ENCODE measurements around the gene ATP8B3. TPM values are rescaled to one million over a fixed set of nuclear protein-coding genes. Genes with fewer than 3 reads are reported as not detected.

Gene ATP8B3
- total and polyA plus RNA-seq, 9 of the 15 experiments (the other 6 are each of a cell fraction or from before 2014, with no cell fraction given), result 1.2 to 12.3 (median 3.8) TPM

DNA sequence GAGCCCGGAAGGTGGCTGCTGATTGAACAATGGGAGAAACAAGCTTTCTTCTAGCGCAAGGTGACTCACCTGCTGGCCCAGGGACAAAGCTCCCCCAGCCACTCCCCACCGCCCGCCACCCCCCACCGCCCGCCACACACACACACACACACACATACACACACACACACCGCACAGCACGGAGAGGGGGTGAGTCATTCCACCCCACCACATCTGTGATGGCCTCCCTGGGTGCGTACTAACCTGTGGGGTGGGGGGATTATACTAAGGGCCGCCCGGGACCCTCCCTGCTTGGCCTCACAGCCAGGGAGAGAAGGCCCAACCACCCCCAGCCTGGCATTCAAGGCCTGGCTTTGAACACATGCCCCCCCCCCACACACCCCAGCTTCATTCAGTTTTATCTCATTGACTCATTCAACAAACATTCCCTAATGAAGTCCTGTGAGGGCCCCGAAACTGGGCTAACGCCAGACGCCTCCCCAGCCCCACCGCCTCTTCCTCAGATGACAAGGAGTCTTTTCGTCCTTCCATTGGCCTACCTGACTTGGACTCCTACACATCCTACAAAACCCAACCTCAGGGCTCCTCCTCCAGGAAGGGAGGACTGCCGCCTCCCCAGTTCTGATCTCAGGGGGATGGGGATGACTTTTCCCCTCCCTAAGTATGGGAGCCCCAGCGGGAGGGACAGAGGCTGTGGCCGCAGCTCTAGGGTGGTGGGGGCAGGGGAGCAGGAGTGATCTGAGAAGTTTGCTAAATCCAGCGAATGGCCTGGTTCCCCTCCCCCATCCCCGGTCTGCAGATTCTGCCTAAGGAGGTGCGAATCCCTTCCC, 64.6 kb downstream of the ATP8B3 start (continued):
- TF ChIP-seq, protein P1, sequence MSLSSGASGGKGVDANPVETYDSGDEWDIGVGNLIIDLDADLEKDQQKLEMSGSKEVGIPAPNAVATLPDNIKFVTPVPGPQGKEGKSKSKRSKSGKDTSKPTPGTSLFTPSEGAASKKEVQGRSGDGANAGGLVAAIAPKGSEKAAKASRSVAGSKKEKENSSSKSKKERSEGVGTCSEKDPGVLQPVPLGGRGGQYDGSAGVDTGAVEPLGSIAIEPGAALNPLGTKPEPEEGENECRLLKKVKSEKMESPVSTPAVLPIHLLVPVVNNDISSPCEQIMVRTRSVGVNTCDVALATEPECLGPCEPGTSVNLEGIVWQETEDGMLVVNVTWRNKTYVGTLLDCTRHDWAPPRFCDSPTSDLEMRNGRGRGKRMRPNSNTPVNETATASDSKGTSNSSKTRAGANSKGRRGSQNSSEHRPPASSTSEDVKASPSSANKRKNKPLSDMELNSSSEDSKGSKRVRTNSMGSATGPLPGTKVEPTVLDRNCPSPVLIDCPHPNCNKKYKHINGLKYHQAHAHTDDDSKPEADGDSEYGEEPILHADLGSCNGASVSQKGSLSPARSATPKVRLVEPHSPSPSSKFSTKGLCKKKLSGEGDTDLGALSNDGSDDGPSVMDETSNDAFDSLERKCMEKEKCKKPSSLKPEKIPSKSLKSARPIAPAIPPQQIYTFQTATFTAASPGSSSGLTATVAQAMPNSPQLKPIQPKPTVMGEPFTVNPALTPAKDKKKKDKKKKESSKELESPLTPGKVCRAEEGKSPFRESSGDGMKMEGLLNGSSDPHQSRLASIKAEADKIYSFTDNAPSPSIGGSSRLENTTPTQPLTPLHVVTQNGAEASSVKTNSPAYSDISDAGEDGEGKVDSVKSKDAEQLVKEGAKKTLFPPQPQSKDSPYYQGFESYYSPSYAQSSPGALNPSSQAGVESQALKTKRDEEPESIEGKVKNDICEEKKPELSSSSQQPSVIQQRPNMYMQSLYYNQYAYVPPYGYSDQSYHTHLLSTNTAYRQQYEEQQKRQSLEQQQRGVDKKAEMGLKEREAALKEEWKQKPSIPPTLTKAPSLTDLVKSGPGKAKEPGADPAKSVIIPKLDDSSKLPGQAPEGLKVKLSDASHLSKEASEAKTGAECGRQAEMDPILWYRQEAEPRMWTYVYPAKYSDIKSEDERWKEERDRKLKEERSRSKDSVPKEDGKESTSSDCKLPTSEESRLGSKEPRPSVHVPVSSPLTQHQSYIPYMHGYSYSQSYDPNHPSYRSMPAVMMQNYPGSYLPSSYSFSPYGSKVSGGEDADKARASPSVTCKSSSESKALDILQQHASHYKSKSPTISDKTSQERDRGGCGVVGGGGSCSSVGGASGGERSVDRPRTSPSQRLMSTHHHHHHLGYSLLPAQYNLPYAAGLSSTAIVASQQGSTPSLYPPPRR (CRISPR knock-in tag; IDR thresholded peaks at IDR 0.05; ENCODE audit: borderline replicate concordance), result 0 out of 2 replicates have a peak, but pooled peaks have one; percentile 52
- TF ChIP-seq CC2D1A (IDR thresholded peaks at IDR 0.05) (peak; percentile 80; the same call in 1 of the 2 replicates), SIX5 (IDR thresholded peaks at IDR 0.05; ENCODE audit: borderline replicate concordance in 1 of 2, insufficient read depth in 1 of 2, low read depth in 1 of 2, low read length in 2 of 2) (no peak), CAMTA2 (CRISPR knock-in tag; conservative IDR thresholded peaks at IDR 0.05) (no peak), MBD2 (IDR thresholded peaks at IDR 0.05; ENCODE audit: borderline replicate concordance, low read depth) (no peak), MAFF (IDR thresholded peaks at IDR 0.05; ENCODE audit: low read length) (no peak), MAFK (IDR thresholded peaks at IDR 0.05; ENCODE audit: low read length) (no peak), SMARCA5 (IDR thresholded peaks at IDR 0.05) (0 out of 2 replicates have a peak, but pooled peaks have one; percentile 3), DACH1 (IDR thresholded peaks at IDR 0.05; ENCODE audit: partially characterized antibody) (peak; percentile 46), CBFA2T3 (IDR thresholded peaks at IDR 0.05) (peak; percentile 41), CBX3 (IDR thresholded peaks at IDR 0.05; ENCODE audit: borderline replicate concordance in 1 of 2, low read length in 2 of 2) (peak in 1 of 2 experiments; percentile 19; a peak in 1 of 3 replicates)
- TF ChIP-seq, protein P2, sequence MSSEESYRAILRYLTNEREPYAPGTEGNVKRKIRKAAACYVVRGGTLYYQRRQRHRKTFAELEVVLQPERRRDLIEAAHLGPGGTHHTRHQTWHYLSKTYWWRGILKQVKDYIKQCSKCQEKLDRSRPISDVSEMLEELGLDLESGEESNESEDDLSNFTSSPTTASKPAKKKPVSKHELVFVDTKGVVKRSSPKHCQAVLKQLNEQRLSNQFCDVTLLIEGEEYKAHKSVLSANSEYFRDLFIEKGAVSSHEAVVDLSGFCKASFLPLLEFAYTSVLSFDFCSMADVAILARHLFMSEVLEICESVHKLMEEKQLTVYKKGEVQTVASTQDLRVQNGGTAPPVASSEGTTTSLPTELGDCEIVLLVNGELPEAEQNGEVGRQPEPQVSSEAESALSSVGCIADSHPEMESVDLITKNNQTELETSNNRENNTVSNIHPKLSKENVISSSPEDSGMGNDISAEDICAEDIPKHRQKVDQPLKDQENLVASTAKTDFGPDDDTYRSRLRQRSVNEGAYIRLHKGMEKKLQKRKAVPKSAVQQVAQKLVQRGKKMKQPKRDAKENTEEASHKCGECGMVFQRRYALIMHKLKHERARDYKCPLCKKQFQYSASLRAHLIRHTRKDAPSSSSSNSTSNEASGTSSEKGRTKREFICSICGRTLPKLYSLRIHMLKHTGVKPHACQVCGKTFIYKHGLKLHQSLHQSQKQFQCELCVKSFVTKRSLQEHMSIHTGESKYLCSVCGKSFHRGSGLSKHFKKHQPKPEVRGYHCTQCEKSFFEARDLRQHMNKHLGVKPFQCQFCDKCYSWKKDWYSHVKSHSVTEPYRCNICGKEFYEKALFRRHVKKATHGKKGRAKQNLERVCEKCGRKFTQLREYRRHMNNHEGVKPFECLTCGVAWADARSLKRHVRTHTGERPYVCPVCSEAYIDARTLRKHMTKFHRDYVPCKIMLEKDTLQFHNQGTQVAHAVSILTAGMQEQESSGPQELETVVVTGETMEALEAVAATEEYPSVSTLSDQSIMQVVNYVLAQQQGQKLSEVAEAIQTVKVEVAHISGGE (CRISPR knock-in tag; IDR thresholded peaks at IDR 0.05), result peak in 1 of 3 experiments; percentile 61; a peak in 1 of 6 replicates
- TF ChIP-seq, protein P3, sequence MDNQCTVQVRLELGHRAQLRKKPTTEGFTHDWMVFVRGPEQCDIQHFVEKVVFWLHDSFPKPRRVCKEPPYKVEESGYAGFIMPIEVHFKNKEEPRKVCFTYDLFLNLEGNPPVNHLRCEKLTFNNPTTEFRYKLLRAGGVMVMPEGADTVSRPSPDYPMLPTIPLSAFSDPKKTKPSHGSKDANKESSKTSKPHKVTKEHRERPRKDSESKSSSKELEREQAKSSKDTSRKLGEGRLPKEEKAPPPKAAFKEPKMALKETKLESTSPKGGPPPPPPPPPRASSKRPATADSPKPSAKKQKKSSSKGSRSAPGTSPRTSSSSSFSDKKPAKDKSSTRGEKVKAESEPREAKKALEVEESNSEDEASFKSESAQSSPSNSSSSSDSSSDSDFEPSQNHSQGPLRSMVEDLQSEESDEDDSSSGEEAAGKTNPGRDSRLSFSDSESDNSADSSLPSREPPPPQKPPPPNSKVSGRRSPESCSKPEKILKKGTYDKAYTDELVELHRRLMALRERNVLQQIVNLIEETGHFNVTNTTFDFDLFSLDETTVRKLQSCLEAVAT (IDR thresholded peaks at IDR 0.05), result peak in 1 of 2 experiments; percentile 54; a peak in 1 of 4 replicates
- TF ChIP-seq, protein P4, sequence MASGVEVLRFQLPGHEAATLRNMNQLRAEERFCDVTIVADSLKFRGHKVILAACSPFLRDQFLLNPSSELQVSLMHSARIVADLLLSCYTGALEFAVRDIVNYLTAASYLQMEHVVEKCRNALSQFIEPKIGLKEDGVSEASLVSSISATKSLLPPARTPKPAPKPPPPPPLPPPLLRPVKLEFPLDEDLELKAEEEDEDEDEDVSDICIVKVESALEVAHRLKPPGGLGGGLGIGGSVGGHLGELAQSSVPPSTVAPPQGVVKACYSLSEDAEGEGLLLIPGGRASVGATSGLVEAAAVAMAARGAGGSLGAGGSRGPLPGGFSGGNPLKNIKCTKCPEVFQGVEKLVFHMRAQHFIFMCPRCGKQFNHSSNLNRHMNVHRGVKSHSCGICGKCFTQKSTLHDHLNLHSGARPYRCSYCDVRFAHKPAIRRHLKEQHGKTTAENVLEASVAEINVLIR (CRISPR knock-in tag; IDR thresholded peaks at IDR 0.05), result no peak
